Measurements from ENCODE around the gene MTA3.

- no peak for TF ChIP-seq CTCF (conservative IDR thresholded peaks at IDR 0.05 in 1 of 2, IDR thresholded peaks at IDR 0.05 in 1 of 2; ENCODE audit: extremely low read depth in 1 of 2, insufficient read depth in 1 of 2, low read depth in 1 of 2, low read length in 2 of 2)
- no peak for TF ChIP-seq EZH2 (IDR thresholded peaks at IDR 0.05; ENCODE audit: borderline replicate concordance, low read length)
Measured at GRCh38 chr2:42652086-42652485, 83.7 kb downstream of the MTA3 start.
